Inferior parietal cortex (tissue), 1 donor: ENCODE results near the gene MAP7D1.
"Not testable (repeated sequence)": the region's sequence is repeated elsewhere in the genome, so short reads cannot be mapped to it uniquely, and the experiment has no call there.

ENCODE experiments used
- DNase-seq: peaks from one replicate; pipeline ENCODE4 v3.0.0-alpha.2; 2016; ENCODE audit errors: extremely low spot score

Gene MAP7D1

DNA sequence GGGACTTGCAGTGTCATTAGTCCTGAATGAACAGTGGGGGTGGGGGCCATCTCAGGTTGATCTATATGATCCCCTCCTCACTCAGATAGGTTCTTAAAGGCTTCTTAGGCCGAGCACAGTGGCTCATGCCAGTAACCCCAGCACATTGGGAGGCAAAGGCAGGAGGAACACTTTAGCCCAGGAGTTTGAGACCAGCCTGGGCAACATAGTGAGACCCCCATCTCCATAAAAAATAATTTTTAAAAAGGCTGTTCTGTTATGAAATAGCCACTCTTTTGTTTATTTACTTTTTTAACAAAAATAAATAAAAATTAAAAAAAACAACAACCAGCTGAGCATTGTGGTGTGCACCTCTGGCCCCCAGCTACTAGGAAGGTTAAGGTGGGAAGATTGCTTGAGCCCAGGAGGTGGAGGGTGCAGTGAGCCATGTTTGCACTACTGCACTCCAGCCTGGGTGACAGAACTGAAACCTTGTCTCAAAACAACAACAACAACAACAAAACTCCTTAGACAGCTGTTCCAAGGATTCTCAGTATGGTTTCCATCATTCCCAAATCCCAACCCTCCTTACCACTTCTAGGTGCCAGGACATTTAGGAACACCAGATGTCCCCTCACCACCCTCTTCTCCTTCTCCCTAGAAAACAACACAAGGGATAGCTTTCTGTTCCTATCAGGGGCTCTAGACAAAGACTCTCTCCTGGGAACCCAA, 4.7 kb upstream of the MAP7D1 start:
- DNase-seq = no peak

DNA sequence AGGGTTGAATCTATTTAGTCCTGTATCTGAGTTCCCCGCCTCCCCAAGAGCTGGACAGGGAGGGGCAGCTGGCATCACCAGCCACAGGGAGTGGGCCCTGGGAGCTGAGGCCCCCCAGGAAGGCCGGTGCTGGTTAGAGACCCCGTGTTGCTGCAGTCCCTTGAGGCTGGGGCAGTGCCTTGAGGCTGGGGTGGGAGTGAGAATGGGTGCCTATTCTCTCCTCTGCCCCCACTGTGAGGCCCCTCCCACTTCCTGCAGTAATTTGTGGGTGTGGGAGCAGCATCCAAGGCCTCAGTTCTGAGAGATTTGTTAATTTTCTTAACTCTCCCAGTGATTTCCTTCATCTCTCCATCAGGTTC, 4.1 kb upstream of the MAP7D1 start:
- no peak for DNase-seq

DNA sequence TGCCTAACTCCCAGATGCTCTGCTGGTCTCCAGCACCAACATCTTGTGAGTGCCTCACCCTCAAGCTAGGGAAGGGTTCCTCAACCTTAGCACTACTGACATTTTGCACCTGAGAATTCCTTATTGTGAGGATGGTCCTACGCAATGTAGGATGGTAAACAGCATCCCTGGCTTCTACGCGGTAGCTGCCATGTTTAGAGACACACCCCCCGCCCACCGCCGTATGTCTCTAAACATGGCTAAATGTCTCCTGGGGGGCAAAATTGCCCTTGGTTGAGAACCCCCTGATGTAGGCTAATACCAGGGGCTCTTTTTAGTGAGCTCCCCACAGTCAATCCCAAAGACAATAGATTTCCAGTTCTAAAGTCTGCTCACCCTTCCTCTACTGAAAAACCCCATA, 2.5 kb upstream of the MAP7D1 start:
- no peak for DNase-seq

DNA sequence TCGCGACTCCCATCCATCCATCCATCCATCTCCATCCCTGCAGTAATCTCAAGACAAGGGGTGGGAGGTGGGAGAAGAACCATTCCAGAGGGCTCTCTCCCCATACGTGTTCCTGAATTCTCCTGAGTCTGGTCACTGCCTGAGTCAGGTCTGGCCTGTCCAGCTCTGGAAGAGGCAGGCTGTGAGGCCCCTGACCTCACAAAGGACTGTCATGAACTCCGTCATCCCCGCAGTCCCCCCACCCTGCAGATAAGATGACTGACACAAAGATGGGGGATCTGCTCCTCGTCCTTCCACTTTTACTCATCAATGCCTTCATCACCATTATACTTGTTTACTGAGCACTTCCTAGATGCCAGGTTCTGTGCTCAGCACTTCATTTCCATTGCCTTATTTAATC, 1.6 kb upstream of the MAP7D1 start:
- DNase-seq = no peak

DNA sequence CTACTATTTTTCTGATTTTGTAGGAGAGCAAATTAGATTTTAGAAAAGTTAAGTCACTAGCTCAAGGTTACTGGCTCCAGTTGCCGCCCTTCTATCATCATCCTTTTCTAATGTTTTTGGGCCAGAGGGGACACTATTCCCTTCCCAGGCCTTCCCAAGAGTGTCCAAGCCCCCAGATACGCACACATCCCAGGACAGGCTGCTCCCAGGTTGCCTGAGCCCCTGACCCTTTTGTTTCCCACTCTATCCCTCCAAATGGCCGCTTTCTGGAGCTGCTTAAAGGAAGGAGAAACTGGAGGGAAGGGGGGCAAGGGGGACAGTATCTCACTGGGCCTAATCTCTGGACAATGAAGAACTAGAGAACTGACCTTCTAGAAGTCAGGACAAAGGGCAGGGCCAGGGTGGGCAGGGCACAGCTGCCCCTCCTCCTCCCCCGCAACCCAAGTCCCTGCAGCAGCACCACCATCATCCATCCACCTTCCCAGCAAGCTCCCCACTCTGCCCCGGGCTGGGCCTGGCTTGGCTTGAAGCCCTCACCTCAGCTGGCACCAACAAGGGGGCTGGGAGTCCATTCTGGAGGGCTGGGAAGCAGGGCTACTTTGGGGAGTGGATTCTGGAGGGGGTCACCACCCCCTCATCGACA, 1.1 kb upstream of the MAP7D1 start:
- DNase-seq = no peak

DNA sequence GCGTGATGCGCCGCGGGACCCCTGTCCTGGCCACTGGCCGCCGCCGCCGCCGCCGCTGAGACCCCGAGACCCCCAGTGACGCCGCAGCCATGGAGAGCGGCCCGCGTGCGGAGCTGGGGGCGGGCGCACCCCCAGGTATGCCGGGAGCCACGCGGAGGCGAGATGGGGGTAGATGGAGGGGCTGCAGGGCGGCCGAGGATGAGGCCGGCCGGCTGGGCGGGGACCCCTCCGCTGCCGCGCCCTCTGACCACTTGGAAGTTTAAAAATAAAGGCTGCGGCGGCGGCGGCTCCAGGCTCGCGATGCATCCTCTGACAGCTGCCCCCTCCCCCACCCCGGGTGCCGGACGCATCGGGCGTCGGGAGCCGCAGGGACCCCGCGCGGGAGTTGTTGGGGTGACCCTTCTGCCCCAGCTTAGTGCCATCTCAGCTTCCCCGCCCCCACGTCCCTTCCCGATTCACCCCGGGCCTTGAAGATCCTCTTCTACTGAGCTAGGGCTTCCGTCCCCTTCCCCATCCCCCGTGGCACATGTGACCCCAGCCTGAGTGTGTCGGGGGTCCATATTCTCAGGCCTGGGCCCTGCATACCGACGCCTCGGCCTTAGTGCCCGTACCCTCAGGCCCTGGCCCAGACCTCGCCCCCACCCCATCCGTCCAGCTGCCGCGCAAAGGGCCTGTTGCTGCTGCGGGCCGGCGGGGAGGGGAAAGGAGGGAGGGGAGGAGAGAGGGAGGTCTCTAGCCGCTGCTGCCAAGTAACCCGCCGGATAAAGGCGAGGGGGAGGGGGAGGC, 562 bp downstream of the MAP7D1 start:
- DNase-seq = no peak

DNA sequence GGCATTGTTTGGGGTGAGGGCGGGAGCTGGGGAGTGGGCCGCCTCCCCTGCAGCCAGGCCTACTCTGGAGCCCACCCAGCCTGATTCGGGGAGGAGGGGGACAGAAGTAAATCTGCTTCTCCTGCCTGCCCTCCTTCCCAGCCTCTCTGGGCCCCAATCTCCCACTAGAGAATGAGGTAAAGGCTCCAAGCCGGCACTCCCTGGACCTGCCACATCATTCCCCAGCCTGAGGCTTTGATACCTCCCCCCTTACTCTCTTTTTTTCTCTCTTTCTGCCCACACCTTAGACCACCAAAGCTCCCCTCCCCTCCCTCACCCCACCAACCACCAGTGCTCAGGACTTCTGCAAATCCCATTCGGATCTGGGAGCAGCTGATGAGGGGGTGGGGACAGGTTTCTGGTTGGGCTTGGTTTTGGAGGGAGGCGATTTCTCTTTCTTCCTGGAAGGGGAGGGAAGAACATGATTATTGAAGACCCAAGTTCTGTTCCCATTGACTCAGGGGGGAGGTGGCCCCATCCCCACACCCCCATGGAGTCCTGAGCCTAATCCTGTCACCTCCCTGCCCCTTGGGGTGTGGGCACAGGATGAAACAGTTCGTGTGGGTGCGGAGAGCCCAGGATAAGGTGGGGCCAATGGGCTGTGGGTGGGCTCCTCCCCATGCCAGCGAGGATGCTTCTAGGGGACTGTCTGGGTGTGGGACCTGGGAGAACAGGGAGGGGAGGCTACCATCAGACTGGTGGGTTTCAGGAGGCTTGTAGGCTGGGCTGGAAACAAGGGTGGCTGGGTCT, 1.3 kb downstream of the MAP7D1 start:
- no peak for DNase-seq

DNA sequence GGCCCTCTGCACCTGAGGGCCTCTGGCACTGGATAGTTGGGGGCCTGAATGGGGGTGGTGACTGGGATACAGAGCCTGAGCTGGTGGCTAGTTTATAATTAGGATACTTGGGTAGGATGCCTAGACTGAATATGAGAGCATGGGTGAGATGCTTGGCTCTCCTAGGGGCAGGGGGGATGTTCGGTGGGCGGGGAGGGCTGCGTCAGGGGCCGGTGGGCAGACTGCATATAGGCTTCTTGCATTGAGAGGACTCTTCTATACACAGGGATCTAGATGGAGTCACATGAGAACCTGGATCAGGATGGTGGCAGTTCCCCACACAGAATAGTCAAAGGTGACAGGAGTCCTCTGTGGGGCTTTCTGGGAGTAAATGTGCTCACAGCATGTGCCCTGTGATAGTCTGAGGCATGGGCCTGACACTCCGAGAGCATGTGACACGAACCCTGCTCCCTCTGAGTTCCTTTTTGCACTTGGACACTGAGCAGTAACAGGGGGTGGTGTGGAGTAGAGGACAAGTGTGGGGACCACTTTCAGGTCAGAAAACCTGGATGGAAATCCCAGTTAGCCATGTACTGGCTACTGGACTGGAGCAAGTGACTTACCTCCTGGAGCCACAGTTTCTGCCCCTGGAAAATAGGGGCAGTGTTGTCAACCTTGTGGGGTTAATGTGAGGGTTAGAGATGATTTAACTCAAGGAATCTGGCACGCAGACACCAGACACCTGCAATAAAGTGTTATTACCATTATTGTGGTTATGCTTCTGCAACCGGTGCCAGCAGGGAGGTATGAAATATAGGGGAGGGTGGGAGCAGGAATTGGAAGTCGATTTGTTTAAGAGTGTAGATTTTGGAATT, 2.2 kb downstream of the MAP7D1 start:
- DNase-seq = no peak

DNA sequence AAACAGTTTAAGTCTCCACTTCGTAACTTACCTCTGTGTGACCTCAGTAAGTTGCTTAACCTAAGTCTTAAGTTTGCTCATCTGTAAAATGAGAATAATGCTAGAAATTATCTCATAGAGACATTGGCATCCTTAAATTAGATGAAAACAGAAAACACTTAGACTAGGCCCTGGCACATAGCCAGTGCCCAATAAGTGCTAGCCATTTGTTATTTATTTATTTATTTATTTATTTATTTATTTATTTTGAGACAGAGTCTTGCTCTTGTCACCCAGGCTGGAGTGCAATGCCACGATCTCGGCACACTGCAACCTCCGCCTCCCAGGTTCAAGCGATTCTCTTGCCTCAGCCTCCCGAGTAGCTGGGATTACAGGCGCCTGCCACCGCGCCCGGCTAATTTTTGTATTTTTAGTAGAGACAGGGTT, 2.9 kb downstream of the MAP7D1 start:
- DNase-seq = not testable (repeated sequence)

DNA sequence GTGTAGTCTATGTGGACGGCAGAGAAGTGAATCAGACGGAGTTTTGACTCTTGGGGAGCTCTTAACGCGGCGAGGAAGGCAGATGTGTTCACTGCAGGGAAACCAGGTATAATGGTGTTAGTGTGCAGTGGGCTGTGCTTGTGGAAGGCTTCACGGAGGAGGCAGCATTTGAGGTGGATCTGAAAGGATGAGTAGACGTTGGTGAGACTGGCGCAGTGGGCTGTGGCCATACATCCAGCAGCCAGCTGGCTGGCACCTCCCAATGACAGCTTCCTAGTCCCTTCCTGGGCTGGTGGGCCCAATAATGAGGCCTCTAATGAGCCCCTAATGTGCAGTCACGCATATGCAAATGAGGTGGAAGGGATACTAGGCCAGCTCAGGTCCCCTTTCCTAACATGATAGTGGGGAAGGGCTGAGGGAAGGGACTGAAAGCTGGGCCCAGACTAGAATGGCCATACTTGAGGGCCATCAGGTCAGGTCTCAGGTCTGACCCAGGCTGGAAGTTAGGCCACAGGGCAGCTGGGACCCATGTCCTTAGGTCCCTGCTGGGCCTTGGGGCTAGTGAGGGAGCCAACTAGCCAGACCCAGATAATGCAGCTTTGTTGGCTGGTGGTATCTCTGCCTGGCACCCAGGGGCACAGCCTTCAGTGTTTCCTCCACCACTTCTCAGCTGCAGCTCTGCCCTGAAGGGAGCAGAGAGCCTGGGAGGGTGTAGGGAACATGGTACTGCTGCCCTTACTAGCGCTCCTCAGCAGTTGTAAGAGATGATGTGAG, 3.8 kb downstream of the MAP7D1 start:
- peak; percentile 63 for DNase-seq

DNA sequence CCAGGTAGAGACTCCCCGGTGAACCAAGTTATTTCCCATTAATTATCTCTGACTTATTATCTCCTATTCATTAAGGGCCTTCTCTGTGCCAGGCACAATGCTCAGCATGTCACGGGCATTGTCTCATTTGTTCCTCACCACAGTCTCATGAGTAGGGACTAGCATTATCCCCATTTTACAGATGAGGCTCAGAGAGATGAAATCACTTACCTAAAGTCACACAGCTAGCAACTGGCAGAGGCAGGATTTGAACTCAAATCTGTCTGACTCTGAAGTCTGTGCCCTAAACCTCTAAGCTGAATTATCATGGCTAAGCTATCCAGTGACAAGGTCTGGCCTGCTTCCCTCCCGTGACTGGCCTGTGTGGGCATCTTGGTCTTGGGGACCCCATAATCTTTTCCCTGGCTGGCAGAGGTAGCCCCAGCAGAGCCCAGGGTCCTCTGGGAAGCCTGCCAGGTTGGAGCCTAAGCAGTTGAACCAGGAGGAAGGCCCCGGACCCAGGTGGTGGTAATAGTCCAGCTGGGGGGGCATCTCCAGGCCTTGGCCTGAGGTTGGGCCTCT, 4.5 kb downstream of the MAP7D1 start:
- no peak for DNase-seq

DNA sequence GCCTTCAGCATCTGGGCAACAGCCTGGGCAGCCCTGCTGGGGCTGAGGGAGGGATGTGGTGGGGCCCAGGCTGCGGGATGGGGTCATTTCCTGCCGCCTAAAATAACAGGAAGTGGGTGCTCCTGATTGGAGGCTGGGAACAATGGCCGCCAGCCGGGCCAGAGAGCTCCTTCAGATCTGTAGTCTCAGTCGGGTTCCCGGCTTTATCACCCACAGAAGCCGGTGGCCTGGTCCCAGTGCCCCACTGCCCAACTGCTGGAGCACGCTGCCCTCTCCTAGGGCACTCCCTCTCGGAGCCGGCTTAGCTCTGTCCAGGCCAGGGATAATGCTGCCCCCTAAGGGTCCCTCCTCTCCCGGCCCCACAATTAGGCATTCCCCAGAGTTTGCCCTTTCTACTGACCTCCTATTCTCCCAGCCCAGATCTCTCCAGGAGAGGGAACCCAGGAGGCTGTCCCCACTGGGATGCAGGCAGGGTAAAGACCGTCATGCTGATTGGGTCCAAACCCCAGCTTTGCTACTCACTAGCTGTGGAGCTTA, 5.1 kb downstream of the MAP7D1 start:
- DNase-seq = no peak

DNA sequence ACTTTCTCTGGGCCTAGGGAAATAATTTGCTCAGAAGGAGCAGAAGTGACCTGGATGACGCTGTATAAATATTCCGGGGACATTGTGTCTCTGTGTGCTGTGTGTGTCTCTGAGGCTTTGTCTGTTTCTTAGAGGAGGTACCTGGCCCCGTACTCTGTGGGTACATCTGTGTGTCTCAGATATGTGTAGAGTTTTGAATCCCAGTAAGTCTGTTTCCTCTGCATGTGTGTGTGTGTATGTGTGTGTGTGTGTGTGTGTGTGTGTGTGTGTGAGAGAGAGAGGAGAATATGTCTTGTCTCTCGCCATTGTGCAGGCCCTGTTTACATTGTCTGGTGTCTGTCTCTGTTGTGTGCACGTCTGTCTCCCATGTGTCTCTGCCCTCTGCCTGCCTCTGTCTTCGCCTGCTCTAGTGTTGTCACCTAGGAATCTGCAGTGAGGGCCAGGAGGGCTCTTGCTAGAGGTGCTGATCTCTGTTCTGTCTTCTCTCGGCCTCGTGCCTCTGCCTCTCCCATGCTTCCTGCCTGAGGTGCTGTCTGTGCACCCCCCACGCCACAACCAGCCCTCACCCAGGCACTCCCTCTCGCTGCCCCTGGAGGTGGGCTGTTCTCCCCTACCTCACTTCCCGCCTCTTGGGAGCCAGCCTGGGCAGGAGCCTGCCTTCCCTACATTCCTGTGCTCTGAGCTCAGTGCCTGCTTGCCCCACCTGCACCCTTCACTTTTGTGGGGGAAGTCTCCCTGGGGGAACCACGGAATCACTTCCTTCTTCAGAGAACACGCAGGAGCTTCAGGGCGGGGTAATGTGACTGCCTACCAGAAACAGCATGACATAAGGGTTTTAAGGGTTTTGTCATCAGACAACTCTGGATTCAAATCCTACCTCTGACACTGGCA, 5.9 kb downstream of the MAP7D1 start:
- no peak for DNase-seq

DNA sequence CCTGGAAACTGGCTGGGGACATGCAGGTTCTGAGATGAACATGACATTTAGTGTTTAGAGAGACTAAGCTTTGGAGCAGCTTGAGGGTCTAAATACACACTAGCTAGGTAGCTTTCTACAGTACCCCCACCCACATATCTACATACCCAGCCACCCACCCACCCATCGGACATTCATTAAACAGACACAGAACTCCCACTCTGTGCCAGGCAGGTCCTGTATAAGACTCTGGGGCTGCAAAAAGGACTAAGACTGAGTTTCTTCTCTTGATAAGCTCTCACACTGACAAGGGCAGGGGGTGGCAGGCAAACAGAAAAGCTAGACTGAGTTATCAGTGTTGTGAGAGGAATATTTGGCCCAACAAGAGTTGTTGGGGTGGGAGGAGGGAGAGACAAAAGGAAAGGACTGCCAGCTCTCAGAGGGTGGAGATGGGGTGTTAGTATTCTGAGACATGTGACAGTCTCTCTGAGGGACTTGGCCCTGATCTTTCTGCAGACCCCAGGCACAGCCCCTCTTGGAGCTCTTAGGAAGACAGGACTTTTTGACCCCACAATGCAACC, 6.8 kb downstream of the MAP7D1 start:
- no peak for DNase-seq

DNA sequence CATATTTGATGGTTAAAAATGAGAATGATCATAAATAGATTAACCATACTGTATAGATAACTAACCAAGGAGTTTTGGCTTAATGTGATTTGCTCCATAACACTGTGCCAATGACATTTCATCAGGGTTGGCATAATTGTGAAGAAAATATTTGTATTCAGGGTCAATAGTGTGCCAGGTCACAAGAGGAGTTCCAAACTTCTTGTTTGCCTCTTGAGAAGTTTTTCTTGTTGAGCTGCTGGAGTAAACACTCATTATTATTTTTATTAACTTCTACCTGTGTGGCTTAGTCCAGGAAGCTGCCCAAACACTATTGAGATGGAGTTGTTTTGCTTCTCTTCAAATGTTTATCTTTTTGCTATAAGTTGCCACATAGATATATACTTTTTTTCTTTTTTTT, 7.5 kb downstream of the MAP7D1 start:
- DNase-seq = no peak

DNA sequence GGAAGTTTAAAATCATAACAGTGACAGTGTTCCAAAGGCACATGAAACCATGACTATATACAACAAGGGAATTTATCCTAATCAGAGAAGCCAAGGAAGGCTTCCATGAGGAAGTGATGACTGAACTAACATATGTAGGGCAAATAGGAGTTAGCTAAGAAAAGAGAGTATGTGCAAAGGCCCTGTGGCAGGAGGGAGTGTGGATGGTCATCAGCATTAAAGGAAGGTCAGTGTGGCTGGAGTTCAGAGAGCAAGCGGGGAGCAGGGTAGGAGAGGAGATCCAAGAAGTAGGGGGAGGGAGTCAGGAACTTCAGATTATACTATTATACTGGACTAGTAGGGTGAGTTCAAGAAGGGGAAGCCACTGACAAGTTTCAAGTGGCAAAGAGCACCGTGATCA, 8.4 kb downstream of the MAP7D1 start:
- no peak for DNase-seq

DNA sequence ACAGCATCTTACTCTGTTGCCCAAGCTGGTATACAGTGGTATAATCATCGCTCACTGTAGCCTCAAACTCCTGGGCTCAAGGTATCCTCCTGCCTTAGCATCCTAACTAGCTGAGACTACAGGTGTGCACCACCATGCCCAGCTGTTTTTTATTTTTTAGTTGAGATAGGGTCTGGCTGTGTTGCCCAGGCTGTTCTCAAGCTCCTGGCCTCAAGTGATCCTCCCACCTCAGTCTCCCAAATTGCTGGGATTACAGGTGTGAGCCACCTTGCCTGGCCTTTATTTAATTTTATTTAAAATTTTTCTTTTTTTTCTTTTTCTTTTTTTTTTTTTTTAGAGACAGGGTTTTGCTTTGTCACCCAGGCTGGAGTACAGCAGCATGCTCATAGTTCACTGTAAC, 9.2 kb downstream of the MAP7D1 start:
- no peak for DNase-seq

DNA sequence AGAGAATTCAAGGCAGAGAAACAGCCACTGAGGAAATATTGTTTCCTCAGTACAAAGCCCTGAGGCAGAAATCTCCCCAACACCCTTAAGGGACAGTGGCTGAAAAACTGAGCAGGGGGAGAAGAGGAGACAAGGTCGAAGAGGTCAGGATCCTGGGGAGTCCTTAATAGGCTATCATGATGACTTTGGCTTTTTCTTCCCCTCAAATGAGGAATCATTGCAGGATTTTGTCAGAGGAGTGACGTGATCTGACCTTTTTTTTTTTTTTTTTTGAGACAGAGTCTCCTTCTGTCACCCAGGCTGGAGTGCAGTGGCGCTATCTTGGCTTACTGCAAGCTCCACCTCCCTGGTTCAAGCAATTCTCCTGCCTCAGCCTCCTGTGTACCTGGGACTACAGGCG, 10.2 kb downstream of the MAP7D1 start:
- DNase-seq = no peak
